GM18858 (cell line): Measurements from ENCODE around the gene PRR14L.
A peak's percentile ranks its signal among the peaks of the same experiment; 100 is the strongest.
"Not testable (repeated sequence)": the region's sequence is repeated elsewhere in the genome, so short reads cannot be mapped to it uniquely, and the experiment has no call there.

Experiments used
- ATAC-seq: cut with Tn5 transposase; IDR thresholded peaks from one replicate; pipeline ENCODE4 v1.9.1; 2021; ENCODE audit not compliant: unreplicated experiment

PRR14L gene

DNA sequence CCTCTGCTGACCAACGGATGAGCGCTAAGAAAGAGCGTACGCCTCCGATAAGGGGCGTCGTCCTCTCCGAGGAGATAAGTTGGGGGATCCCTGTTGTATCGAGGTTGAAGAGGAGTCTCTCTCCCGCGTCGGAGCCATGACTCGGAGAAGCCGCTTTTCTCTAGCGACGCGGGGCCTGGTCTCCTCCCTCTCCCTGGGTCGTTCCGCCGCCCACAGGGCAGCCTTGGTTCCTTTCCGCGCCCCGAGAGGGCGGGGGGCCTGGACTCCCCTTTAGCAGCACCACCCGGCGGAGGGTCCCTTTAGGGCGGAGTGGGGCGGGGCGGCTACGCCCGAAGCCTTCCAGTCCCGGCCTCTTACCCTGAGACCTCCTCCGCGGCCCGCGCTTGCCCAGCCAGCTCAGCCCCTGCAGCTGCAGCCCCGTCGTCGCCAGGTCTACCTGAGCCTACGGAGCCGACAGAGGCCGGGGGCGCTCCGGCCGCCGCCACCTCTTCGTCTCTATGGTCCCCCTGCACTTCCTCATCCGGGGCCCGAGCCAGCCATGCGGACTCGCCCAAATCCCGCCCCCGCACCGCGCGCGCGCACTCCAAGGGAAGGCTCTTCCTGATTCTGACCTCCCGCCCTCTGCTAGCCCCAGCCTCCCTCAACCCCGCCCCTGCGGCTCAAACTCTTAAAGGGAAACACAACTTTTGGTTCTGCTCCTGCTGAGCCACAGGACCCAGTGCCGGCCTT is at the start of gene PRR14L:
Gene PRR14L, minus strand, starts transcription at position 497 of the 729 bp plus-strand sequence. CDS start 11,272 bp downstream, outside the sequence.
- peak; percentile 33 for ATAC-seq

DNA sequence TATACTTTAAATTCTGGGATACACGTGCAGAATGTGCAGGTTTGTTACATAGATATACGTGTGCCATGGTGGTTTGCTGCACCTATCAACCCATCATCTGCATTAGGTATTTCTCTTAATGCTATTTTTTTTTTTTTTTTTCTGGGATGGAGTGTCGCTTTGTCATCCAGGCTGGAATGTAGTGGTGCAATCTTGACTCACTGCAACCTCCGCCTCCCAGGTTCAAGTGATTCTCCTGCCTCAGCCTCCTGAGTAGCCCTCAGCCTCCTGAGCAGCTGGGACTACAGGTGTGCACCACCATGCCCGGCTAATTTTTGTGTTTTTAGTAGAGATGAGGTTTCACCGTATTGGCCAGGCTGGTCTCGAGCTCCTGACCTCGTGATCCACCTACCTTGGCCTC is 49.4 kb upstream of the PRR14L start:
- not testable (repeated sequence) for ATAC-seq

DNA sequence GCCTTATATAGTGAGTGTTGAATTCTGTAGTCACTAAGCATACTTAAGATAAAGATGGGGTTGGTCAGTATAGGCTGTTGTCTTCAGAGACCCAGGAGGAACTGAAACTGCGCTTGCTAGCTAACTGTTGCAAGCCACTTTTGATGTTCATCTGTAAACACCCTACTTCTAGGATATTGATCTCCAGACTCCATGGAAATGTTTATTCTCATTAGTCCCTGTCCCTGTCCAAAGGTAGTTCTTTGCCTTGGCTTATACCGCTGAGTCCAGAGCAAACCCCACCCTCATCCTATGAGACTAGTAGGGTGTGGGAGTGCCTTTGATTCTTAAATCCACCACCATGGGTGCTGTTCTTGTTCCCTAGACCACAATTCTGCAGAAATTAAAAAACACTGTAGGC is 40.3 kb upstream of the PRR14L start:
- no peak for ATAC-seq

DNA sequence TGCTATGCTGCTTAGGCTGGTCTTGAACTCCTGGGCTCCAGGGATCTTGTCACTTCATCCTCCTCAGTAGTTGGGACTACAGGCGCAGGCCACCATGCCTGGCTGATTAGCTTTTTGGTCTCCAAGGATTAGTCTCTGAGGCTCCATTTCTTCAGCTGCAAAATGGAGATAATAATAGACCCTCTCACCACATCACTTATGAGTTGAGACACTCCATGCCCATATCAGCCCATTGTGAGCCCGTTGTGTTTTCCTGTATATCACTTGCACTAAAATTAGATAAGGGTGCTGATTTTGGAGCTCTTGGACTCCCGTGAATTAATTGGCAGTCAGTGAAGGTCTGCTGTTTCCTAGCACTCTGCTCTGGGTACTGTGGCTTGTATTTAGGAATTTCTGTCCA is 39.9 kb upstream of the PRR14L start:
- ATAC-seq, result no peak

DNA sequence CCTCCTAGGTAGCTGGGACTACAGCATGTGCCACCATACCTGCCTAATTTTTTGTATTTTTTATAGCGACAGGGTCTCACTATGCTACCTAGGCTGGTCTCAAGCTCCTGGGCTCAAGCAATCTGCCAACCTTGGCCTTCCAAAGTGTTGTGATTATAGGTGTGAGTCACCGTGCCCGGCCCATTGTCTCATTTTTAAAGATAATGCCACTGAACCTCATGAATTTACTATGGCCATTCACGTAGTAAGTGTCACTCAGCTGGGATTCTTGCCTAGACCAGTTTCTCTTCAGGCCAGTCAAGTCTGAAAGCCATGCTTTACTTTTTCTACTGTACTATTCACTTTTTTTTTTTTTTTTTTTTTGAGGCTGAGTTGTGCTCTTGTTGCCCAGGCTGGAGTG is 26.3 kb upstream of the PRR14L start:
- no peak for ATAC-seq

DNA sequence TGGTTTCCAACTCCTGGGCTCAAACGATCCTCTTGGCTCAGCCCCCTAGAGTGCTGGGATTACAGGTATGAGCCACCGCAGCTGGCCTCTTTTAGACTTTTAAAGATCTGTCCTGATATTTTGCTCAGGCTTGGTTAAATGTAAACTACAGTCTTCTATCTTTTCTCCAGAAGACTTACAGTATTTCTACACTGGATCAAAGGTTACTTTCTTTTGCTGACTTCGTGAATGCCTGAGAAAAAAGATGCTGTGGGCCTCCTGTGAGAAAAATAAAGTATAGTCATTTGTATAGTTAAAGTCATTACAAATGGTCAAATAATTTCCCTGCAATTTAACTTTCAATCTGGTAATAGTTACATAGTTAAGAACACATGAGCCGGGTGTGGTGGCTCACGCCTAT is 23.5 kb upstream of the PRR14L start:
- ATAC-seq, result no peak

DNA sequence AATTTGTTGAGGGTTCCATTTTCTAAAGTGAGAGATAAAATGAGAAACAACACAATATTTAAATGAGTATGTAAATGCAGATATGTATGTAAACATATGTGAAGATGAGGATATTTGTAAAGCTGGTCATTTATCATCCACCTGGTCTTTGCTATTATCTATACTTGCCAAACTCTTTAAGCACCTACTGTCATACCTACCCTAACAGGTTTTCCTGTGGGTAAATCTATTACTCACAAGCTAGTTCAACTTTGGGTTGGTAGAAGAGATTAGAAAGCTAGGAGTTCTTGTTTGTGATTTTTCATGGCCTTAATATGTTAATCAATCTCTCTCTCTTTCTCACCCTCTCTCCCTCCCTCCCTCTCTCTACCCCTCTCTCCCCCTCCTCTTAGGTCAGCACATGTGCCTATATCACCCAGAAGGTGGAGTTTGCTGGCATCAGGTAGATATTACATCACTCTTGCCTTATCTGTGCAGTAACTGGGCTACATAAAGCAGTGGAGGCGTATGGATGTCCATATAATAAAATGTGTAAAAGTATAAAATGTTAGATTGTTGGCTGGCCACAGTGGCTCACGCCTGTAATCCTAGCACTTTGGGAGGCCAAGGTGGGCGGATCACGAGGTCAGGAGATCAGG is 18.6 kb upstream of the PRR14L start:
- no peak for ATAC-seq

DNA sequence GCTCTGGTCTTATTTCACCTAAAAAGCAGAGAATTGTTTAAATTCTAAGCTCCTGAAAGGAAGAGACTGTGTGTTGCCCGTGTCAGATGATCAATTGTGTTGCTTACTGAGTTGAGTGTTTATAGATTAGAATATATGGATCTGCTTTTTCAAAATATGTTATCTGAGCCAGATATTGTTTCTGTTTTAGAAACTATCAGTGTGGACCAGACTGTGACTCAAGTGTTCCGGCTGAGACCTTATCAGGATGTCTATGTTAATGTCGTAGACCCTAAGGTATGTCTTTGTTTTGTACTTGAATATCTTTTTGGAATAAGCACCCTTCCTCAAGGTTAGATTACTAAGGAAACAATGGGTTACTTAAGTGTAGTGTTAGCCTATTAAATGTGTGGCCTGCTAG is 14.9 kb upstream of the PRR14L start:
- ATAC-seq, result no peak

DNA sequence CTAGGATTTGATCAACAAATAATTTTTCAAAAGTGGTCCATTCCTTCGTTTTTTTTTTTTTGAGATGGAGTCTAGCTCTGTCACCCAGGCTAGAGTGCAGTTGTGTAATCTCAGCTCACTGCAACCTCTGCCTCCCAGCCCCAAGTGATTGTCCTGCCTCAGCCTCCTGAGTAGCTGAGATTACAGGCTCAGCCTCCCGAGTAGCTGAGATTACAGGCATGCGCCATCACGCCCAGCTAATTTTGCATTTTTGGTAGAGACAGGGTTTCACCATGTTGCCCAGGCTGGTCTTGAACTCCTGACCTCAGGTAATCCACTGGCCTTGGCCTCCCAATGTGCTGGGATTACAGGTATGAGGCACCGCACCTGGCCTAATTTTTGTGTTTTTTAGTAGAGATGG is 8.9 kb upstream of the PRR14L start:
- not testable (repeated sequence) for ATAC-seq

DNA sequence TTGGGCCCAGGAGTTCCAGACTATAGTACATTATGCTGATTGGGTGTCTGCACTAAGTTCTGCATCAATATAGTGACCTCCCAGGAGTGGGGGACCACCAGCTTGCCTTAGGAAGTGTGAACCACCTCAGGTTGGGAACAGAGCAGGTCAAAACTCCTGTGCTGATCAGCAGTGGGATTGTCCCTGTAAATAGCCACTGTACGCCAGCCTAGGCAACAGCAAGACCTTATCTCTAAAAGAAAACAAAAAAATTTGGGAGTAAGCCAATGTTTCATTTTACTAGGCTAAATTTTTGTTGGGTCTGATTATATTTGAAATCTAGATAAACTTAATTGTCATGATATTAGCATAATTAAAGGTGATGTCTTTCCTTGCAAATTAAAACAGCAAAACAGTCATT is 7.3 kb upstream of the PRR14L start:
- no peak for ATAC-seq

DNA sequence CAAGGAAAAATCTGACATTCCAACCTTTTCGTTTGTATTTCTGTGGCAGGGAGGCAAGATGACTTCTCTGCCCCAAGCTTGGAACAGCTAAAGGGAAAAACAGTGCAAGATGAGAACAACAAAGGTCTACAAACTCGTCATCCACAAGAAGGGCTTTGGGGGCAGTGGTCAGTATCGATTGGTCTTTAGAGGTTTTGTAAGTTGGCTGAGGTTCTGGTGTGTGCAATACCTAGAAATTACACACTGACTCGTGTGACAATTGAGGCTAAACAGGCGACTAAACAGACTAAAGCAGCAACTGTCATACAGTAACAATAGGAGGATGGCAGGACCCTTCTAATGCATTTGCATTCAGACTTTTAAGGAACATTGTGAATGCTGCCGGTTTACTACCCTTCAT is 4.9 kb upstream of the PRR14L start:
- ATAC-seq, result no peak

DNA sequence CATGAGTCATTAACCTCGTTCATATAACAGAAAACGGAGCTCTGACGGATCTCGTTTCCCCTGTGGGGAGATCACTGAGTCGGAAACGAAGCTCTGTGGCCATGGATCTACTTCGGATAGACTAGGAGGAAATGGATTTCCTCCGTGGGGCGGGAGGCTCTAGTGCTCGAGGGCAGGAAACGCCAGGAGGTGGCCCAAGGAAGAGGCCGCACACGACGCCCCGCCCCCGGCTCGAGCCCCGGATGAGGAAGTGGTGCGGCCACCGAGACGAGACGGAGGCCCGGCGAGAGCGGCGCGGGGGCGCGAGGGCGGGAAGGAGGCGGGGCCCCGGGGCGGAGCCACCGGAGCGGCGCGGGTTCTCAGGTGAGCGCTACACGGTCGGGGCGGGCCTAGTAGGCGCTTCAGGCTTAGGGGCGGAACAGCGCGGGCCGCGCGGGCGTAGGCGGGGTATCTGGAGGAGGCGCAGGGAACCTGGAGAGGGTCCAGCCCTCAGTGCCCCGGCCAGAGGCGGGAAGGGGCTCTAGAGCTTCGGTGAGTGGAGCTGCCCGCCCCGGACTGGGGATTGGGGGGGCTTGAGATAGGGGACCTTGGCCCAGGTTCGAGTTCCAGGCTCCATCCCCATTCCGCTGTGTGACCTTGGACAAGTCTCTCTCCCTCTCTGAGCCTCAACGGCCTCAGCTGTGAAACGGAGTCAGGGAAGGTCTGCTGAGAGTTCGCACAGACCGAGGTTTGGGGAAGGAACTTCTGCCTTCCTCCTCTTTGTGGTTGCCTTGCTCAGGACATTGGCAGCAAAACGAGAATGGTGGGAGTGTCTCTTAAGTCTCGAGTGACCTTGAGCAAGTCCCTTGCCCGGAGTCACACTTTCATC is 3.9 kb upstream of the PRR14L start, which contains the start of gene DEPDC5:
Gene DEPDC5, plus strand, starts transcription at position 386 of the 868 bp plus-strand sequence. CDS start 903 bp downstream, outside the sequence.
- peak; percentile 67 for ATAC-seq

DNA sequence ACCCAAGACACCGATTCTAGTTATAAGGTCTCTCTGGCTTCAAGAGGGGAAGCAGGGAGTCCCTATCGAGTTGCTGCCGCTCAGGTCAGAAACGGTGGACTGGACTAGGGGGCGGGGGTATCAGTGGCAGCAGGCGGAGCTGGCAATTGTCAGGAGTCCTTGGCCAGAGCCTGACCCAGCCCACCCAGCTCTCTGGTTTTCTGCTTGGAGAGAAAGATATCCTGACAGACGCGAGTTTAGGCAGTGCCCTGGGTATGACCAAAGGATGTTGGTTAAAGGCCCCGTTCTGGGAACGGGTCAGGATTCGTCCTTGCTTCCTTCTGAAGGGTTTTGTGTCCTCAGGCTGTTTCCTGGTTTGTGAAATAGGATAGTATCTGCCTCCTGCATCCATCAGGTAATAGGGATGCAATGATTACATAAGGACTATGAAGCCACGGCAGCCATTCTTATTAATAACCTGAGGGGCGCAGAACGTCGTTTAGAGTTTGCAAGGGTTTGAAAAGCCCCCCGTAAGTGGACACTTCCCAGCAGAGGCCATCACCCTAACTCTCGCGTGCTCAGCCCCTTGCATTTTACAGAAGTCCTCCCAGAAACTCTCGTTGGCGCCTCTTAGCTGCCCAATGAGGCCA is 3.2 kb upstream of the PRR14L start:
- no peak for ATAC-seq

DNA sequence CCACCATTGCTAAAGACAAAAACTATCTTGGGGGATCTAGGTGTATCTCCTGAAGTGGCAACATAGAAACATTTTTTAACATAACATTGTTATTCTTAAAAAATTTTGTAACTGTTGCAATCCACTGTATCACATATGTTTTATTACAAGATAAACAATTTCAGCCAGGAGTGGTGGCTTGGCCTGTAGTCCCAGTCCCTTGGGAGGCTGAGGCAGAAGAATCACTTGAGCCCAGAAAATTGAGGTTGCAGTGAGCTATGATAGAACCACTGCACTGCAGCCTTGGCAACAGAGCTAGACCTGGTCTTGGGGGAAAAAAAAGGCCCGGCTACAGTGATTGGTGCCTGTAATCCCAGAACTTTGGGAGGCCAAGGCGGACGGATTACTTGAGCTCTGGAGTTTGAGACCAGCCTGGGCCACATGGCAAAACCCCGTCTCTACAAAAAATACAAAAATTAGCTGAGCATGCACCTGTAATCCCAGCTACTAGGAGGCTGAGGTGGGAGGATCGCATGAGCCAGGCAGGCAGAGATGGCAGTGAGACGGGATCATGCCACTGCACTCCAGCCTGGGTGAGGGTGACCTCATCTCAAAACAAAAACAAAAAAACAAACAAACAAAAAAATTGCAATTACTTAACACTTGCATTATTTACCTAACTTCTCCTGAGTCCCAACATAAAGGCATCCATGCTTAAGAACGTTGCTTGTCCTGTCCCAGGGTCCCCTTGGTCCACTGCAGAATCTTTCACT is 2.3 kb upstream of the PRR14L start:
- ATAC-seq, result no peak

DNA sequence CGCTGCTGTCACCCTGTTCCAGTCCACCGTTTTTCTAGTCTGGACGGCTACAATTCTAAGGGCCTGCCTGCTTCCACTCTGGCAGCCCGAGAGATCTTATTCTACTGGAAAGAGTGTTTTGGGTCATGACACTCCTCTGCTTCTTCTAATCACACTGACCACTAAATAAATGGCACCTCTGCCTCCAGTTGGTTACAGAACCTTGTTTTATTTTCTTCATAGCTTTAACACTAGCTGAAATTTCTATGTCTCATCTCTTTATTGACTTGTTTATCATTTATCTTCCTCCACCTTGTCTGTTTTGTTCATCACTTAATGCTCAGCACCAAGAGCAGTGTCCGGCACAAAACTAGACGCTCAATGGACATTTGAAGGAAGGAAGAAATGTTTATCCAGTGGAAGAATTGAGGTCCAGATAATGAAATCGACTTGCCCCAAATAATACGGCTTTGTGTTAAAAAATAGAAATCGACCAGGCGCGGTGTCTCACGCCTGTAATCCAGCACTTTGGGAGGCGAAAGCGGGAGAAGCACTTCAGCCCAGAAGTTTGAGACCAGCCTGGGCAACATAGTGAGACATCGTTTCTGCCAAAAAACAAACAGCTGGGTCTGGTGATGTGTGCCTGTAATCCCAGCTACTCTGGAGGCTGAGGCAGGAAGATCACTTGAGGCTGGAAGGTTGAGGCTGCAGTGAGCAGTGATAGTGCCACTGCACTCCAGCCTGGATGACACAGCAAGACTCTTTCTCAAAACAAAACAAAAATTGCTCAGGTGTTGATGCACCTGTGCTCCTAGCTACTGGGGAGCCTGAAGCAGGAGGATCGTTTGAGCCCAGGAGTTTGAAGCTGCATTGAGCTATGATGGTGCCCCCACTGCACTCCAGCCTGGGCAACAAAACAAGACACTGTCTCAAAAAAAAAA is 693 bp upstream of the PRR14L start:
- ATAC-seq, result no peak

DNA sequence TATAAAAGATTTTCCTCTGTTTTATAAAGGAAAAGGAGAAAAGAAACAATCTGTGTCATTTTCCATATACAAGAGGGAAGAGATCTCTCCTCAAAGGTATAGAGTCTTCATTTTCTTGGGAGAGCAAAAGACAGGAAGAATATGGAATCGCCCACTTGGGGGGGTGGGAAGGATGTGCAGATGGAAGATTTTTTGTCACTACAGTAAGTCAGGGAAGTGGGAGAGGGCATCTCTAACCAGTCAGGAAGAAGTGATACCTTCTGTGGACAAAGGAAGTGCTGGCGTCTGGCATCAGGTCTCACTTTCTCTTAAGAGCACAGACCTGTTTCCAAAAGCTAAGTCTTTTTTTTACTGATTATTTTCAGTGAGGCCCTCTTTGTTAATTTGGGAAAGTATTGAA is 1.4 kb downstream of the PRR14L start:
- ATAC-seq, result no peak

DNA sequence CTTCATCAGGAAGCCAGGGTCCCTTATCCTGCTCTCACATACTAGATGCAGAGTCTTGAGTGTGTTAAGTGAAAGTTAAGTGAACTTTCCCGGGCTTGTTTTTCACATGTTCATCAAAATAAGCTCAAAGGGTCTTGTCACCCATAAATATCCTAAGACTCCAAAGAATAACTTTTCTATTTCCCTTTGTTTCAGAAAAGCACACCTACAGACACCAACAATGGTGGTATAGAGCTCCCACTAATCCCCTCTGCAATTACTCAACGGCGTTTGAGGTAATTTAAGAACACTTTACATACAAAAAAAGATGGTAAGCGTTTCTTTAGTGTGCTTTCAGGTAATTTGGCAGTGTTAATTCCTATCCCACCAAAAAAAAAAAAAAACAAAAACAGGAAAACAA is 2.5 kb downstream of the PRR14L start:
- ATAC-seq, result no peak

DNA sequence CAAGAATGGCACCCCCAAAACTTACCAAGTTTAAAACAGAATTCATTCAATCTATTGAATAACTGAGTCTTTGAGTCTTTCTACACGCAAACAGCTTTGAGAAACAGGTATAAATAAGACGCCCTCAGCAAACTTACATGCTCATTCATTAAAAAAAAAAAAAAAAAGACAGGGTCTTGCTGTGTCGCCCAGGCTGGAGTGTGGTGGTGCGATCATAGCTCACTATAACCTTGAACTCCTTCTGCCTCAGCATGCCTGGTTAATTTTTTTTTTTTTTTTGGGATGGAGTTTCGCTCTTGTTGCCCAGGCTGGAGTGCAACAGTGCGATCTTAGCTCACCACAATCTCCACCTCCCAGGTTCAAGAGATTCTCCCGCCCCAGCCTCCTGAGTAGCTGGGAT is 6.1 kb downstream of the PRR14L start:
- no peak for ATAC-seq

DNA sequence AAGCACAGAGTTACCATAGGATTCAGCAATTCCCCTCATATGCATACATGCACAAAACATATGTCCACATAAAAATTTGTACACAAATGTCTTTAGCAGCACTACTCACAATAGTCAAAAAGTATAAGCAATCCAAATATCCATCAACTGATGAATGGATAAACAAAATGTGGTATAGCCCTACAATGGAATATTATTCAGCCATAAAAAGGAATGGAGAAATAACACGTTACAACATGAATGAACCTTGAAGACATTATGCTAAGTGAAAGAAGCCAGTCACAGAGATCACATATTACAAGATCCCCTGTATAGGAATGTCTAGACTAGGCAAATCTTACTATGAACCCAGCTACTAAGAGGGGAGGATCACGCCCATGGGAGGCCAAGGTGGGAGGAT is 7.2 kb downstream of the PRR14L start:
- no peak for ATAC-seq
